Measurements from ENCODE around the gene AP3B1.

The AP3B1 gene

DNA sequence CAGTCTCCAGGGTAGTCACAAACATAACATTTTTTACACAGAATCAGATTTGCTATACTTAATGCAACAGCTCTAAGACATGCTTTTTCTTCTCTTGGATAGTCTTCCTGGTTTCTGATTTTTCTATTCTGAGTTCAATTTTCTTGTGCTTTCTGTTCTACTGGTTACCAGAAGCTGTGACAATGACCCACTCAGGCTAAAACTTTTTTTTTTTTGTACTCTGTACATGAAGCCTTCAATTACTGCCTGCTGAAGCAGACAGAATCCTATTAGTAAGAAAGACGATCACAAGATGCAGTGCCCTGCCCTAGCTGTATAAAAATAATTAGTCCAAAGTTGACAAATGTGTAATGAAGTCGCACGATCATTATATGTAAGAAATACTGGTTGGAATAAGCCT, 287.3 kb downstream of the AP3B1 start:
- DNase-seq (ENCODE audit: extremely low read depth, insufficient read length): no peak
- Histone ChIP-seq H3K4me3 (replicated peaks; ENCODE audit: low read depth, low read length) (no peak overlapping the region), H3K27me3 (replicated peaks; ENCODE audit: control insufficient read depth, insufficient read depth, low read length) (no peaks in the 10 kb centered on the region), H3K36me3 (ENCODE audit: control insufficient read depth, insufficient read depth, low read length) (no peaks in the 10 kb centered on the region)
- TF ChIP-seq, protein P1, sequence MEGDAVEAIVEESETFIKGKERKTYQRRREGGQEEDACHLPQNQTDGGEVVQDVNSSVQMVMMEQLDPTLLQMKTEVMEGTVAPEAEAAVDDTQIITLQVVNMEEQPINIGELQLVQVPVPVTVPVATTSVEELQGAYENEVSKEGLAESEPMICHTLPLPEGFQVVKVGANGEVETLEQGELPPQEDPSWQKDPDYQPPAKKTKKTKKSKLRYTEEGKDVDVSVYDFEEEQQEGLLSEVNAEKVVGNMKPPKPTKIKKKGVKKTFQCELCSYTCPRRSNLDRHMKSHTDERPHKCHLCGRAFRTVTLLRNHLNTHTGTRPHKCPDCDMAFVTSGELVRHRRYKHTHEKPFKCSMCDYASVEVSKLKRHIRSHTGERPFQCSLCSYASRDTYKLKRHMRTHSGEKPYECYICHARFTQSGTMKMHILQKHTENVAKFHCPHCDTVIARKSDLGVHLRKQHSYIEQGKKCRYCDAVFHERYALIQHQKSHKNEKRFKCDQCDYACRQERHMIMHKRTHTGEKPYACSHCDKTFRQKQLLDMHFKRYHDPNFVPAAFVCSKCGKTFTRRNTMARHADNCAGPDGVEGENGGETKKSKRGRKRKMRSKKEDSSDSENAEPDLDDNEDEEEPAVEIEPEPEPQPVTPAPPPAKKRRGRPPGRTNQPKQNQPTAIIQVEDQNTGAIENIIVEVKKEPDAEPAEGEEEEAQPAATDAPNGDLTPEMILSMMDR (IDR thresholded peaks at IDR 0.05; ENCODE audit: insufficient read depth, low read length, poor library complexity, severe bottlenecking): no peak

DNA sequence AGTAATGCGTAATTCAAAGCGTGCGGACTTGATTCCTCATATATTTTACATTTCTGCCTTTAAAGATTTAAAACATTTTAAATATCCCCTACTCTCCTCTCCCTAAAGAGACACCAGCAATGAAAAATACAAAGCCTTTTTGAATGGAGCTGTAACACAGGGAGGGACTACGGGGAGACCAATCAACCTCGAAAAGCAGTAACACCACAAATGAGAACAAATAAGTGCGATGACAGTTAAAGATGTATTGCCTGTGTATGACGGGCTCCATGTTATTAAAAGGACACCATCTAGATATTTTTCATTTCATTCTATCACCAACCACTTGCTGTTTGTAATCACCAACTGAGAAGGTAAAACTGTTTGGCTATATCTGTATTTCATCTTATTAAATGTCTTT, 288.0 kb downstream of the AP3B1 start:
- TF ChIP-seq, protein P1 (IDR thresholded peaks at IDR 0.05; ENCODE audit: insufficient read depth, low read length, poor library complexity, severe bottlenecking): no peak
- DNase-seq (ENCODE audit: extremely low read depth, insufficient read length): no peak
- Histone ChIP-seq H3K36me3 (ENCODE audit: control insufficient read depth, insufficient read depth, low read length) (no peaks in the 10 kb centered on the region), H3K4me3 (replicated peaks; ENCODE audit: low read depth, low read length) (no peak overlapping the region), H3K27me3 (replicated peaks; ENCODE audit: control insufficient read depth, insufficient read depth, low read length) (no peaks in the 10 kb centered on the region)

DNA sequence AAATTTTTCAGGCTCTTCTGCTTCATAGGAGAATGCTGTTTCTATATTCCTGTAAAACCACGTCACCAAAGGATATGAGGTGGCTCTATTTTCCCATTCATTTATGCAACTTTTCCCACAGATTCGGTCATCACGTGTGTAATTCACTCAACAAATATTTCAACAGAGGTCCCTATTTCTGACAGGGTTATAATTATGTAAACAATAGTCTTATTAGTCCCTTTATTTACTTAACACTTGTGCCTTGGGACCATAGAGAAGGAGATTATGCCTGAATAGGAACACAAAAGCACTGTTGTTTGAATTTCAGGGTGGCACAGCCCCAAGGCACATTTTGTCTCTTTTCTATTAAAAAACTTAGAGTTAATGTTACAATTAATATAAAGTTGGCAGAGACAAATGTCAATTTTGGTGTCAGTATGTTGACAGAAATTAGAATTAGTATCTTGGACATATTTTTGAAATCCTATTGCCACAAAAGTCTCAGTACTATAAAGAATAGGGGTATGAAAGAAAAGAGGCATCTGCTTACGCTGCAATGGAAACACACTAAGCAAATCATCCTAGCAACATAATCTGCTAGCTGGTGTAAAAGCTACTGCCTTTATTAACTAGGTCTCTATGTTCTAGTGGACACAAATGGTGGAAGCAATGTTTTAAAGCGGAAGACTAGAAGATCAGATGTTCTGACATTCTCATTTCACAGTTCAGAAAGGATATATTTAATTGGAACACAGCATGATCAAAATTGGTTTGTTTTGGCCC, 289.3 kb downstream of the AP3B1 start:
- TF ChIP-seq, protein P1 (IDR thresholded peaks at IDR 0.05; ENCODE audit: insufficient read depth, low read length, poor library complexity, severe bottlenecking): no peak
- no peak for DNase-seq (ENCODE audit: extremely low read depth, insufficient read length)
- Histone ChIP-seq H3K36me3 (ENCODE audit: control insufficient read depth, insufficient read depth, low read length) (no peaks in the 10 kb centered on the region), H3K27me3 (replicated peaks; ENCODE audit: control insufficient read depth, insufficient read depth, low read length) (no peaks in the 10 kb centered on the region), H3K4me3 (replicated peaks; ENCODE audit: low read depth, low read length) (no peak overlapping the region)

DNA sequence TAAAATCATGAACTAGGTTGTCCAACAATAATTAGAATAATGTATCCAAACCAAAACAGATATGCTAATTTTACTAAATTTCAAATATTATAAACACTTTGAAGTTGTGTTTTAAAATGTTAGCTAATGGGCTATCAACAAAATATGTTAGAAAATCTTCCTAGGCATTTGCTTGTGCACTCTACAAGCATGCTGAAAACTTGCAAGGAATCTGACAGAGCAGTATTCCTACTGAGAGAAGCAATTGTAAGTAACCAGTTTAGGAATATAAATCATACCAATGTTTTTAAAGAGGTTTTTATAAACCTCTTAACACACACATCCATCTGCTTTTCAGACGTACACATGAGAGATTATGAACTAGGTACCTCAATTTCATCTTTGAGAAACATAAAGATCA, 289.9 kb downstream of the AP3B1 start:
- Histone ChIP-seq H3K27me3 (replicated peaks; ENCODE audit: control insufficient read depth, insufficient read depth, low read length) (no peaks in the 10 kb centered on the region), H3K4me3 (replicated peaks; ENCODE audit: low read depth, low read length) (no peak overlapping the region), H3K36me3 (ENCODE audit: control insufficient read depth, insufficient read depth, low read length) (no peaks in the 10 kb centered on the region)
- TF ChIP-seq, protein P1 (IDR thresholded peaks at IDR 0.05; ENCODE audit: insufficient read depth, low read length, poor library complexity, severe bottlenecking): no peak
- no peak for DNase-seq (ENCODE audit: extremely low read depth, insufficient read length)

DNA sequence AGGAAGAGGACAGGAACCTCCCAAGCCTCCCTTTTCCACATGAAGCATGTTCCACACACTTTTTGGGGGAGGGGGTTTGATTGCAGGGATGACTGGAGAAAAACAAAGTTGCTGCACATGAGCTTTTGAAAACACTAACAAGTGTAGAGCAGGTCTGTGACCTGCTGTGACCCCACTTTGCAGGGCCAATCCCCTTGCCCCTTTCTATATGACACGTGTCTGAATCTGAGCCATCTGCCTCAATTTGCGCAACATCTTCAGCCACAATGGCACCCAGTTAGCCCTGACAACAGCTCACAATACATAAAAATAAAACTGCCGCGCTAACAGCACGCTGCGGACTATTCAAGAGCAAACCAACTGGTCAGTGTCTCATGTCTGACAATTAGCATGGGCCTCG, 290.6 kb downstream of the AP3B1 start:
- Histone ChIP-seq H3K4me3 (replicated peaks; ENCODE audit: low read depth, low read length) (no peak overlapping the region), H3K27me3 (replicated peaks; ENCODE audit: control insufficient read depth, insufficient read depth, low read length) (no peaks in the 10 kb centered on the region), H3K36me3 (ENCODE audit: control insufficient read depth, insufficient read depth, low read length) (no peaks in the 10 kb centered on the region; the same call in 1 of the 2 replicates)
- TF ChIP-seq, protein P1 (IDR thresholded peaks at IDR 0.05; ENCODE audit: insufficient read depth, low read length, poor library complexity, severe bottlenecking): no peak
- DNase-seq (ENCODE audit: extremely low read depth, insufficient read length): no peak

Measured in GM06990 (cell line).